A549 (cell line): Measurements from ENCODE around the gene USP12. TPM values are rescaled to one million over a fixed set of nuclear protein-coding genes. Genes with fewer than 3 reads are reported as not detected.

Experiments
- ATAC-seq, 2 experiments: fragments of 200-7000 bp in 1 of 2; fragments of >200 bp in 1 of 2; cut with Nextera tagmentation in 1 of 2; cut with Tn5 transposase in 1 of 2; 3 replicates each; pipeline versions ENCODE4 v1.8.0 to v1.9.1; 2018 to 2020; ENCODE audit warnings: mild to moderate bottlenecking in 1 of 2, moderate library complexity in 1 of 2
- CTCF ChIA-PET: fragments of 300-600 bp; sonication (Branson Sonifier 250); formaldehyde crosslinking; extraction: SDS; loops from one replicate; lab custom pipeline; 2021; ENCODE audit warnings: antibody characterized with exemption, inconsistent platforms; lab: Yijun Ruan, JAX
- POLR2A ChIA-PET: fragments of 350-600 bp; formaldehyde crosslinking; extraction: SDS; loops from one replicate; lab custom pipeline; 2021; ENCODE audit warnings: antibody characterized with exemption, inconsistent platforms; lab: Yijun Ruan, JAX
- DNase-seq, 2 experiments: peaks; one replicate each; pipeline versions ENCODE4 v3.0.0 to v3.0.0-alpha.2; 2011 to 2016; ENCODE audit warnings: low read depth in 1 of 2, low spot score in 1 of 2
- FAIRE-seq: peaks from 2 replicates; lab custom pipeline; 2011; peaks lifted over from hg19 to GRCh38; lab: Jason Lieb, UNC
- H3K27ac ChIP-seq, 2 experiments: fragments of >200 bp; sonication (Bioruptor Twin); formaldehyde crosslinking; 3 replicates each; pipeline ENCODE4 v1.5.1; 2016 to 2017
- H3K4me1 ChIP-seq: fragments of >200 bp; sonication (Bioruptor Twin); formaldehyde crosslinking; 3 replicates; pipeline ENCODE4 v1.6.1; 2016
- H3K4me2 ChIP-seq: fragments of >200 bp; sonication (Bioruptor Twin); formaldehyde crosslinking; 3 replicates; pipeline ENCODE4 v1.6.1; 2016
- H3K4me3 ChIP-seq: fragments of >200 bp; sonication (Bioruptor Twin); formaldehyde crosslinking; 3 replicates; pipeline ENCODE4 v1.5.1; 2016
- H3K9me3 ChIP-seq: fragments of >200 bp; sonication (Bioruptor Twin); formaldehyde crosslinking; 3 replicates; pipeline ENCODE4 v1.6.1; 2016
- CBX8 ChIP-seq: fragments of 200-600 bp; sonication (generic); IDR thresholded peaks from 2 replicates; pipeline ENCODE4 v1.6.1; 2016
- ESRRA ChIP-seq: fragments of 150-350 bp; IDR thresholded peaks from 2 replicates; pipeline ENCODE4 v1.6.1; 2014; ENCODE audit warnings: mild to moderate bottlenecking, low read length, borderline replicate concordance
- FOSL2 ChIP-seq, 2 experiments: fragments of 450-650 bp in 1 of 2; fragments of >200 bp in 1 of 2; sonication (Bioruptor Twin) in 1 of 2; formaldehyde crosslinking; IDR thresholded peaks; 2 replicates each; pipeline versions ENCODE4 v1.5.0 to v1.6.1; 2016 to 2020; ENCODE audit warnings: mild to moderate bottlenecking in 1 of 2, moderate library complexity in 1 of 2
- HOXB13 ChIP-seq: fragments of 250-450 bp; sonication (Bioruptor Pico); IDR thresholded peaks from 2 replicates; pipeline ENCODE4 v1.5.0; 2020; ENCODE audit warnings: low read depth, mild to moderate bottlenecking, moderate library complexity
- JUNB ChIP-seq: fragments of >200 bp; sonication (Bioruptor Twin); formaldehyde crosslinking; IDR thresholded peaks from 2 replicates; pipeline ENCODE4 v1.6.1; 2016
- KDM1A ChIP-seq: fragments of 200-600 bp; sonication (generic); IDR thresholded peaks from 2 replicates; pipeline ENCODE4 v1.6.1; 2016; ENCODE audit warnings: low read depth, mild to moderate bottlenecking
- MAFK ChIP-seq: fragments of 450-650 bp; IDR thresholded peaks from 2 replicates; pipeline ENCODE4 v1.6.1; 2014; ENCODE audit not compliant: partially characterized antibody
- MYC ChIP-seq: IDR thresholded peaks from 2 replicates; pipeline ENCODE4 v1.6.1; 2012; ENCODE audit warnings: mild to moderate bottlenecking, inconsistent platforms, low read length, improper control_type of control experiment, borderline replicate concordance
- NFE2L2 ChIP-seq: fragments of 150-350 bp; conservative IDR thresholded peaks from 2 replicates; pipeline ENCODE4 v1.6.1; 2014; ENCODE audit warnings: low read length
- RAD21 ChIP-seq, 2 experiments: fragments of >200 bp in 1 of 2; sonication (Bioruptor Twin) in 1 of 2; formaldehyde crosslinking in 1 of 2; IDR thresholded peaks in 1 of 2; conservative IDR thresholded peaks in 1 of 2; 2 replicates in 1 of 2; 3 replicates in 1 of 2; pipeline ENCODE4 v1.6.1; 2012 to 2018; ENCODE audit warnings: inconsistent platforms in 1 of 2
- ZFP36 ChIP-seq: fragments of 450-650 bp; IDR thresholded peaks from 2 replicates; pipeline ENCODE4 v1.6.1; 2014; ENCODE audit warnings: borderline replicate concordance; ENCODE audit not compliant: partially characterized antibody
- WGBS: methylation state at CpG from one replicate; pipeline ENCODE4 v1.1.6; 2017; ENCODE audit errors: missing lambda C conversion rate; 5-methylcytosine and 5-hydroxymethylcytosine counted together
- polyA plus RNA-seq, 4 experiments: library from polyadenylated mRNA; depleted of rRNA in 3 of 4; stranded (reverse); fragments of >200 nt; fragmentation: RNase III in 1 of 4; extraction: RNeasy Plus Mini Kit Qiagen cat#74134 plus additional on column Dnase treatment in 1 of 4; gene quantifications; 2 replicates in 3 of 4; 3 replicates in 1 of 4; pipeline ENCODE4 v1.2.3, GENCODE V29; 2011 to 2017
- TF ChIP-seq, protein P1 (sequence below): IDR thresholded peaks from 2 replicates; pipeline ENCODE4 v1.6.1; 2012
- TF ChIP-seq, protein P2 (sequence below): fragments of >200 bp; sonication (Bioruptor Twin); formaldehyde crosslinking; IDR thresholded peaks from 2 replicates; pipeline ENCODE4 v1.6.1; 2016
- TF ChIP-seq, protein P3 (sequence below): IDR thresholded peaks from 2 replicates; pipeline ENCODE4 v1.6.1; 2012
- TF ChIP-seq, protein P4 (sequence below): fragments of 250-450 bp; sonication (Bioruptor Pico); IDR thresholded peaks from 2 replicates; pipeline ENCODE4 v1.5.0; 2020; ENCODE audit warnings: low read depth, mild to moderate bottlenecking, moderate library complexity

Gene USP12
- polyA plus RNA-seq, 2 of the 4 experiments (the other 2 are of a cell fraction) = 19.1 to 21.2 TPM

DNA sequence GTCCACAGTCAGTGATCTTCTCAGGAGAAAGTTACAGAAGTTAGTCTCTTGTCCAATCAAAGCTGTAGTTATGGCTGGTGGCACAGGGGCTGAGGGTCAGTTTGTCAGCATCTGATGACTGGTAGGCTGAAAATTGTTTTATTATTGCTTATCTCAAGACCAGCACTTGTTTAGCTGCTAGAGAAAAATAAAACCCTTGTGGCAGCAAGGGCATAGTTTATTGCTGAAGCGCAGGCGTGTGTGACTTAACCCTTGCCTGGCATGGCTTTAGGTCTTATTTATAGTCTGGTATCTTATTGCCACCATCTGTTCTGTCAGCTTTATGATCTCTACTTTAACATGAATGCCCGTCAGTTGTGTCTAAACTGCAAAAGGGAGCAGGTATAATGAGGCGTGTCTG, 154.7 kb downstream of the USP12 start:
- Histone ChIP-seq H3K4me3 (no peak overlapping the region), H3K4me1 (peaks cover 4% of the 10 kb centered on the region; the same call in 1 of the 3 replicates)
- 91% methylated on average over 4 of the region's 4 CpGs for WGBS
- CTCF ChIA-PET = interaction anchor here (0.7 kb wide), 1 partner anchor 20 kb away, joined by 3 read pairs; no protein-coding TSS in a partner anchor
- no peak for ATAC-seq
- DNase-seq = no peak
- no peak for TF ChIP-seq MAFK
- TF ChIP-seq, protein P1, sequence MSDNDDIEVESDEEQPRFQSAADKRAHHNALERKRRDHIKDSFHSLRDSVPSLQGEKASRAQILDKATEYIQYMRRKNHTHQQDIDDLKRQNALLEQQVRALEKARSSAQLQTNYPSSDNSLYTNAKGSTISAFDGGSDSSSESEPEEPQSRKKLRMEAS = no peak
- TF ChIP-seq, protein P2, sequence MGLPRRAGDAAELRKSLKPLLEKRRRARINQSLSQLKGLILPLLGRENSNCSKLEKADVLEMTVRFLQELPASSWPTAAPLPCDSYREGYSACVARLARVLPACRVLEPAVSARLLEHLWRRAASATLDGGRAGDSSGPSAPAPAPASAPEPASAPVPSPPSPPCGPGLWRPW = no peak
- TF ChIP-seq HOXB13 = no peak
- TF ChIP-seq, protein P3, sequence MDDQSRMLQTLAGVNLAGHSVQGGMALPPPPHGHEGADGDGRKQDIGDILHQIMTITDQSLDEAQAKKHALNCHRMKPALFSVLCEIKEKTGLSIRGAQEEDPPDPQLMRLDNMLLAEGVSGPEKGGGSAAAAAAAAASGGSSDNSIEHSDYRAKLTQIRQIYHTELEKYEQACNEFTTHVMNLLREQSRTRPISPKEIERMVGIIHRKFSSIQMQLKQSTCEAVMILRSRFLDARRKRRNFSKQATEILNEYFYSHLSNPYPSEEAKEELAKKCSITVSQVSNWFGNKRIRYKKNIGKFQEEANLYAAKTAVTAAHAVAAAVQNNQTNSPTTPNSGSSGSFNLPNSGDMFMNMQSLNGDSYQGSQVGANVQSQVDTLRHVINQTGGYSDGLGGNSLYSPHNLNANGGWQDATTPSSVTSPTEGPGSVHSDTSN = no peak
- TF ChIP-seq, protein P4, sequence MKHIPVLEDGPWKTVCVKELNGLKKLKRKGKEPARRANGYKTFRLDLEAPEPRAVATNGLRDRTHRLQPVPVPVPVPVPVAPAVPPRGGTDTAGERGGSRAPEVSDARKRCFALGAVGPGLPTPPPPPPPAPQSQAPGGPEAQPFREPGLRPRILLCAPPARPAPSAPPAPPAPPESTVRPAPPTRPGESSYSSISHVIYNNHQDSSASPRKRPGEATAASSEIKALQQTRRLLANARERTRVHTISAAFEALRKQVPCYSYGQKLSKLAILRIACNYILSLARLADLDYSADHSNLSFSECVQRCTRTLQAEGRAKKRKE (CRISPR knock-in tag) = no peak
- TF ChIP-seq JUNB = no peak
- TF ChIP-seq MYC = no peak
- no peak for TF ChIP-seq RAD21 (conservative IDR thresholded peaks at IDR 0.05 in 1 of 2, IDR thresholded peaks at IDR 0.05 in 1 of 2)
- TF ChIP-seq KDM1A = no peak
- TF ChIP-seq ZFP36 = no peak
- no peak for TF ChIP-seq FOSL2 (IDR thresholded peaks at IDR 0.05)
- TF ChIP-seq FOSL2 (CRISPR knock-in tag; IDR thresholded peaks at IDR 0.05) = no peak
- no peak for TF ChIP-seq NFE2L2
- no peak for TF ChIP-seq CBX8
- no peak for TF ChIP-seq ESRRA
- TF ChIP-seq, all 56 proteins: peak for 0
- POLR2A ChIA-PET = no interaction called here
- Histone ChIP-seq H3K4me2 (no peak overlapping the region), H3K9me3 (no peaks in the 10 kb centered on the region), H3K27ac (no peak overlapping the region)
- FAIRE-seq = no peak

Other genes with a start within 250 kb of the USP12 start
- gene RPL21, start 79.7 kb upstream of the USP12 start, polyA plus RNA-seq (2011; rRNA removed) = 1,202 and 1,438 TPM in 2 replicates
- 1,367 to 1,538 TPM (median 1,393 TPM) in 3 replicates for gene RPL21, start 79.7 kb upstream of the USP12 start, polyA plus RNA-seq (2017; fragmentation: RNase III; extraction: RNeasy Plus Mini Kit Qiagen cat#74134 plus additional on column Dnase treatment)
- 2.1 TPM in 2 replicates for gene RASL11A, start 99.0 kb upstream of the USP12 start, polyA plus RNA-seq (2011; rRNA removed)
- gene RASL11A, start 99.0 kb upstream of the USP12 start, polyA plus RNA-seq (2017; fragmentation: RNase III; extraction: RNeasy Plus Mini Kit Qiagen cat#74134 plus additional on column Dnase treatment) = 3.8 to 4.8 TPM (median 4.7 TPM) in 3 replicates